ENCODE results near the gene SDK1.
A peak's percentile ranks its signal among the peaks of the same experiment; 100 is the strongest.

The SDK1 gene

GRCh38 chr7:3459111-3459510, 158.1 kb downstream of the SDK1 start:
- DNase-seq (ENCODE audit: low spot score): no peak

- DNase-seq (ENCODE audit: low spot score): peak; percentile 69
Measured at GRCh38 chr7:3461923-3462322, 160.9 kb downstream of the SDK1 start.

- no peak for DNase-seq (ENCODE audit: low spot score)
Measured at GRCh38 chr7:3463696-3464095, 162.6 kb downstream of the SDK1 start.

GRCh38 chr7:3464900-3465622, 164.0 kb downstream of the SDK1 start:
- no peak for DNase-seq (ENCODE audit: low spot score)

GRCh38 chr7:3466261-3466660, 165.2 kb downstream of the SDK1 start:
- DNase-seq (ENCODE audit: low spot score): no peak

GRCh38 chr7:3469641-3470040, 168.6 kb downstream of the SDK1 start:
- no peak for DNase-seq (ENCODE audit: low spot score)

GRCh38 chr7:3480197-3480596, 179.1 kb downstream of the SDK1 start:
- DNase-seq (ENCODE audit: low spot score): no peak

- no peak for DNase-seq (ENCODE audit: low spot score)
Measured at GRCh38 chr7:3481435-3481834, 180.4 kb downstream of the SDK1 start.

- DNase-seq (ENCODE audit: low spot score): no peak
Measured at GRCh38 chr7:3482147-3482921, 181.3 kb downstream of the SDK1 start.

GRCh38 chr7:3486841-3487240, 185.8 kb downstream of the SDK1 start:
- DNase-seq (ENCODE audit: low spot score): no peak

- no peak for DNase-seq (ENCODE audit: low spot score)
Measured at GRCh38 chr7:3488829-3489228, 187.8 kb downstream of the SDK1 start.

GRCh38 chr7:3493499-3493898, 192.4 kb downstream of the SDK1 start:
- DNase-seq (ENCODE audit: low spot score): no peak

GRCh38 chr7:3494947-3495346, 193.9 kb downstream of the SDK1 start:
- no peak for DNase-seq (ENCODE audit: low spot score)

- DNase-seq (ENCODE audit: low spot score): no peak
Measured at GRCh38 chr7:3495530-3495929, 194.5 kb downstream of the SDK1 start.

GRCh38 chr7:3495954-3496353, 194.9 kb downstream of the SDK1 start:
- no peak for DNase-seq (ENCODE audit: low spot score)

- DNase-seq (ENCODE audit: low spot score): no peak
Measured at GRCh38 chr7:3497796-3498195, 196.7 kb downstream of the SDK1 start.

- no peak for DNase-seq (ENCODE audit: low spot score)
Measured at GRCh38 chr7:3501671-3502070, 200.6 kb downstream of the SDK1 start.

- no peak for DNase-seq (ENCODE audit: low spot score)
Measured at GRCh38 chr7:3504384-3504783, 203.3 kb downstream of the SDK1 start.

GRCh38 chr7:3510101-3511020, 209.3 kb downstream of the SDK1 start:
- no peak for DNase-seq (ENCODE audit: low spot score)

GRCh38 chr7:3517344-3517743, 216.3 kb downstream of the SDK1 start:
- no peak for DNase-seq (ENCODE audit: low spot score)

- DNase-seq (ENCODE audit: low spot score): no peak
Measured at GRCh38 chr7:3518546-3518945, 217.5 kb downstream of the SDK1 start.

GRCh38 chr7:3520206-3520605, 219.2 kb downstream of the SDK1 start:
- no peak for DNase-seq (ENCODE audit: low spot score)

Measured in CD4-positive, alpha-beta T cell treated with Interleukin-15 for 4 hours (primary cell).